ENCODE results near the gene CTNNA2. TPM values are rescaled to one million over a fixed set of nuclear protein-coding genes. Genes with fewer than 3 reads are reported as not detected.

The CTNNA2 gene
- total RNA-seq, 4 donors from 2014 or later, result 0.88 to 14.9 (median 2.3) TPM; not detected in 1

- H3K4me3 ChIP-seq, result no peak overlapping the region
- H3K27ac ChIP-seq, result no peak overlapping the region
- no peaks in the 10 kb centered on the region for H3K36me3 ChIP-seq
- no peaks in the 10 kb centered on the region for H3K4me1 ChIP-seq
- TF ChIP-seq POLR2A (IDR thresholded peaks at IDR 0.05), result no peak
- TF ChIP-seq CTCF (IDR thresholded peaks at IDR 0.05), result no peak
- no peaks in the 10 kb centered on the region for H3K27me3 ChIP-seq
- no peaks in the 10 kb centered on the region for H3K9me3 ChIP-seq
- no peak for DNase-seq
- intact Hi-C loops (cut with DNase I; ENCODE audit: low total_unique reads), result no loop called here
These were observed 780.2 kb downstream of the CTNNA2 start for GRCh38 chr2:80293039-80293438.

- Histone ChIP-seq H3K27me3 (no peaks in the 10 kb centered on the region), H3K27ac (no peak overlapping the region), H3K9me3 (no peaks in the 10 kb centered on the region), H3K36me3 (no peaks in the 10 kb centered on the region), H3K4me3 (no peak overlapping the region), H3K4me1 (no peaks in the 10 kb centered on the region)
- DNase-seq, result no peak
- TF ChIP-seq POLR2A (IDR thresholded peaks at IDR 0.05) (no peak), CTCF (IDR thresholded peaks at IDR 0.05) (no peak)
- intact Hi-C loops (cut with DNase I; ENCODE audit: low total_unique reads), result no loop called here
These were observed 786.1 kb downstream of the CTNNA2 start for GRCh38 chr2:80298954-80299353.

- TF ChIP-seq POLR2A (IDR thresholded peaks at IDR 0.05) (no peak), CTCF (IDR thresholded peaks at IDR 0.05) (no peak)
- intact Hi-C loops (cut with DNase I; ENCODE audit: low total_unique reads), result no loop called here
These were observed 786.8 kb downstream of the CTNNA2 start for GRCh38 chr2:80299661-80300060.

GRCh38 chr2:80300346-80300745, 787.5 kb downstream of the CTNNA2 start:
- Histone ChIP-seq H3K36me3 (no peaks in the 10 kb centered on the region), H3K27me3 (no peaks in the 10 kb centered on the region), H3K4me1 (no peaks in the 10 kb centered on the region), H3K9me3 (no peaks in the 10 kb centered on the region), H3K4me3 (no peak overlapping the region), H3K27ac (no peak overlapping the region)
- DNase-seq, result no peak
- intact Hi-C loops (cut with DNase I; ENCODE audit: low total_unique reads), result no loop called here
- TF ChIP-seq CTCF (IDR thresholded peaks at IDR 0.05), result no peak
- no peak for TF ChIP-seq POLR2A (IDR thresholded peaks at IDR 0.05)

More at GRCh38 chr2:80299661-80300060, 786.8 kb downstream of the CTNNA2 start:
- Histone ChIP-seq H3K36me3 (no peaks in the 10 kb centered on the region), H3K9me3 (no peaks in the 10 kb centered on the region), H3K4me1 (no peaks in the 10 kb centered on the region), H3K27me3 (no peaks in the 10 kb centered on the region), H3K4me3 (no peak overlapping the region), H3K27ac (no peak overlapping the region)
- DNase-seq, result no peak

- no peaks in the 10 kb centered on the region for H3K27me3 ChIP-seq
- DNase-seq, result no peak
- H3K27ac ChIP-seq, result no peak overlapping the region
- H3K36me3 ChIP-seq, result no peaks in the 10 kb centered on the region
- H3K4me1 ChIP-seq, result no peaks in the 10 kb centered on the region
- TF ChIP-seq CTCF (IDR thresholded peaks at IDR 0.05) (no peak), POLR2A (IDR thresholded peaks at IDR 0.05) (no peak)
- intact Hi-C loops (cut with DNase I; ENCODE audit: low total_unique reads), result no loop called here
- no peak overlapping the region for H3K4me3 ChIP-seq
- no peaks in the 10 kb centered on the region for H3K9me3 ChIP-seq
These were observed 788.1 kb downstream of the CTNNA2 start for GRCh38 chr2:80300954-80301353.

Data from uterus (tissue), 4 donors.